Measurements from ENCODE around the gene MMEL1.
A peak's percentile ranks its signal among the peaks of the same experiment; 100 is the strongest.

MMEL1 gene

GRCh38 chr1:2543543-2544092, 89.2 kb downstream of the MMEL1 start:
- no peak overlapping the region for H2BK5ac ChIP-seq (ENCODE audit: low read depth, low read length, poor library complexity)
- H2AFZ ChIP-seq (ENCODE audit: insufficient read depth, low read length, poor library complexity) = no peak overlapping the region
- H3K9me3 ChIP-seq (ENCODE audit: insufficient read depth, low read depth, low read length) = no peaks in the 10 kb centered on the region
- no peak overlapping the region for H3K27ac ChIP-seq (ENCODE audit: low read depth, low read length)
- no peak overlapping the region for H3K14ac ChIP-seq (ENCODE audit: low read length)
- no peak overlapping the region for H4K8ac ChIP-seq (ENCODE audit: low read depth, low read length)
- no CpG with 5 or more reads among the region's 26 CpGs for WGBS (ENCODE audit: extremely low coverage, insufficient coverage, insufficient read length)
- no peak overlapping the region for H2AK5ac ChIP-seq (ENCODE audit: low read length)
- H3K36me3 ChIP-seq (ENCODE audit: control insufficient read depth in 1 of 2, insufficient read depth in 2 of 2, low read length in 2 of 2) = no peaks in the 10 kb centered on the region
- H3K4ac ChIP-seq (ENCODE audit: low read depth, low read length) = no peak overlapping the region
- H3K4me3 ChIP-seq (ENCODE audit: low read depth, low read length) = no peak overlapping the region
- DNase-seq = peak in 1 of 2 donors; percentile 28
- no peak overlapping the region for H3K23ac ChIP-seq (ENCODE audit: low read length)
- no peak overlapping the region for H4K12ac ChIP-seq (ENCODE audit: low read depth, low read length)
- peaks cover 13 to 21% of the 10 kb centered on the region in 2 experiments for H3K4me1 ChIP-seq (ENCODE audit: control insufficient read depth in 1 of 2, insufficient read depth in 2 of 2, low read length in 2 of 2)
- no peak overlapping the region for H3K4me2 ChIP-seq (ENCODE audit: low read length)
- peaks cover 4% of the 10 kb centered on the region for H3K27me3 ChIP-seq (ENCODE audit: insufficient read depth, low read length)
- no peak overlapping the region for H2BK120ac ChIP-seq (ENCODE audit: insufficient read depth, low read length, poor library complexity)
- peaks cover 8% of the 10 kb centered on the region for H3K79me1 ChIP-seq (ENCODE audit: low read length)
- H2BK12ac ChIP-seq (ENCODE audit: low read length) = no peak overlapping the region
- no peak overlapping the region for H4K91ac ChIP-seq (ENCODE audit: low read depth, low read length)
- no peaks in the 10 kb centered on the region for H3K79me2 ChIP-seq (ENCODE audit: control insufficient read depth, insufficient read depth, low read length, poor library complexity)
- H3K9ac ChIP-seq (ENCODE audit: low read length) = no peak overlapping the region
- no peak overlapping the region for H3K18ac ChIP-seq (ENCODE audit: low read length)

GRCh38 chr1:2542246-2542915, 90.4 kb downstream of the MMEL1 start:
- no peaks in the 10 kb centered on the region for H3K36me3 ChIP-seq (ENCODE audit: control insufficient read depth in 1 of 2, insufficient read depth in 2 of 2, low read length in 2 of 2)
- no peak overlapping the region for H3K23ac ChIP-seq (ENCODE audit: low read length)
- H3K79me2 ChIP-seq (ENCODE audit: control insufficient read depth, insufficient read depth, low read length, poor library complexity) = no peaks in the 10 kb centered on the region
- H3K4ac ChIP-seq (ENCODE audit: low read depth, low read length) = no peak overlapping the region
- WGBS (ENCODE audit: extremely low coverage, insufficient coverage, insufficient read length) = no CpG with 5 or more reads among the region's 11 CpGs
- H2BK120ac ChIP-seq (ENCODE audit: insufficient read depth, low read length, poor library complexity) = no peak overlapping the region
- peaks cover 13 to 17% of the 10 kb centered on the region in 2 experiments for H3K4me1 ChIP-seq (ENCODE audit: control insufficient read depth in 1 of 2, insufficient read depth in 2 of 2, low read length in 2 of 2)
- no peak overlapping the region for H3K4me3 ChIP-seq (ENCODE audit: low read depth, low read length)
- no peak overlapping the region for H3K27ac ChIP-seq (ENCODE audit: low read depth, low read length)
- H3K79me1 ChIP-seq (ENCODE audit: low read length) = peaks cover 8% of the 10 kb centered on the region
- H3K4me2 ChIP-seq (ENCODE audit: low read length) = no peak overlapping the region
- H2BK12ac ChIP-seq (ENCODE audit: low read length) = no peak overlapping the region
- no peak overlapping the region for H3K14ac ChIP-seq (ENCODE audit: low read length)
- no peaks in the 10 kb centered on the region for H3K9me3 ChIP-seq (ENCODE audit: insufficient read depth, low read depth, low read length)
- no peak overlapping the region for H4K8ac ChIP-seq (ENCODE audit: low read depth, low read length)
- H4K91ac ChIP-seq (ENCODE audit: low read depth, low read length) = no peak overlapping the region
- no peak overlapping the region for H2AK5ac ChIP-seq (ENCODE audit: low read length)
- DNase-seq = no peak
- H4K12ac ChIP-seq (ENCODE audit: low read depth, low read length) = no peak overlapping the region
- H3K18ac ChIP-seq (ENCODE audit: low read length) = no peak overlapping the region
- no peak overlapping the region for H3K9ac ChIP-seq (ENCODE audit: low read length)
- H2BK5ac ChIP-seq (ENCODE audit: low read depth, low read length, poor library complexity) = no peak overlapping the region
- H2AFZ ChIP-seq (ENCODE audit: insufficient read depth, low read length, poor library complexity) = no peak overlapping the region
- peaks cover 4% of the 10 kb centered on the region for H3K27me3 ChIP-seq (ENCODE audit: insufficient read depth, low read length)

- peaks cover 4% of the 10 kb centered on the region for H3K27me3 ChIP-seq (ENCODE audit: insufficient read depth, low read length)
- WGBS (ENCODE audit: extremely low coverage, insufficient coverage, insufficient read length) = no CpG with 5 or more reads among the region's 25 CpGs
Observed at GRCh38 chr1:2541619-2542245, 91.1 kb downstream of the MMEL1 start.

GRCh38 chr1:2540816-2541492, 91.9 kb downstream of the MMEL1 start:
- Histone ChIP-seq H3K79me2 (ENCODE audit: control insufficient read depth, insufficient read depth, low read length, poor library complexity) (no peaks in the 10 kb centered on the region), H3K4me1 (ENCODE audit: control insufficient read depth in 1 of 2, insufficient read depth in 2 of 2, low read length in 2 of 2) (peaks cover 2 to 6% of the 10 kb centered on the region in 2 experiments), H2BK120ac (ENCODE audit: insufficient read depth, low read length, poor library complexity) (no peak overlapping the region), H3K4ac (ENCODE audit: low read depth, low read length) (no peak overlapping the region), H3K14ac (ENCODE audit: low read length) (no peak overlapping the region), H3K27ac (ENCODE audit: low read depth, low read length) (no peak overlapping the region), H3K9me3 (ENCODE audit: insufficient read depth, low read depth, low read length) (no peaks in the 10 kb centered on the region), H2AK5ac (ENCODE audit: low read length) (no peak overlapping the region), H3K18ac (ENCODE audit: low read length) (no peak overlapping the region), H4K91ac (ENCODE audit: low read depth, low read length) (no peak overlapping the region), H2BK12ac (ENCODE audit: low read length) (no peak overlapping the region), H3K36me3 (ENCODE audit: control insufficient read depth in 1 of 2, insufficient read depth in 2 of 2, low read length in 2 of 2) (no peaks in the 10 kb centered on the region), H3K27me3 (ENCODE audit: insufficient read depth, low read length) (peaks cover 4% of the 10 kb centered on the region), H3K4me3 (ENCODE audit: low read depth, low read length) (no peak overlapping the region), H3K79me1 (ENCODE audit: low read length) (peaks cover 2% of the 10 kb centered on the region), H3K9ac (ENCODE audit: low read length) (no peak overlapping the region), H3K4me2 (ENCODE audit: low read length) (no peak overlapping the region), H4K8ac (ENCODE audit: low read depth, low read length) (no peak overlapping the region), H3K23ac (ENCODE audit: low read length) (no peak overlapping the region), H2AFZ (ENCODE audit: insufficient read depth, low read length, poor library complexity) (no peak overlapping the region), H4K12ac (ENCODE audit: low read depth, low read length) (no peak overlapping the region), H2BK5ac (ENCODE audit: low read depth, low read length, poor library complexity) (no peak overlapping the region)
- DNase-seq = no peak
- WGBS (ENCODE audit: extremely low coverage, insufficient coverage, insufficient read length) = no CpG with 5 or more reads among the region's 39 CpGs

More at GRCh38 chr1:2541619-2542245, 91.1 kb downstream of the MMEL1 start:
- Histone ChIP-seq H3K4ac (ENCODE audit: low read depth, low read length) (no peak overlapping the region), H3K23ac (ENCODE audit: low read length) (no peak overlapping the region), H2AK5ac (ENCODE audit: low read length) (no peak overlapping the region), H3K4me2 (ENCODE audit: low read length) (no peak overlapping the region), H3K18ac (ENCODE audit: low read length) (no peak overlapping the region), H3K4me3 (ENCODE audit: low read depth, low read length) (no peak overlapping the region), H2AFZ (ENCODE audit: insufficient read depth, low read length, poor library complexity) (no peak overlapping the region), H3K79me1 (ENCODE audit: low read length) (peaks cover 7% of the 10 kb centered on the region), H3K27ac (ENCODE audit: low read depth, low read length) (no peak overlapping the region), H3K14ac (ENCODE audit: low read length) (no peak overlapping the region), H3K4me1 (ENCODE audit: control insufficient read depth in 1 of 2, insufficient read depth in 2 of 2, low read length in 2 of 2) (peaks cover 6 to 11% of the 10 kb centered on the region in 2 experiments), H3K79me2 (ENCODE audit: control insufficient read depth, insufficient read depth, low read length, poor library complexity) (no peaks in the 10 kb centered on the region), H3K36me3 (ENCODE audit: control insufficient read depth in 1 of 2, insufficient read depth in 2 of 2, low read length in 2 of 2) (no peaks in the 10 kb centered on the region), H4K91ac (ENCODE audit: low read depth, low read length) (no peak overlapping the region), H2BK12ac (ENCODE audit: low read length) (no peak overlapping the region), H3K9me3 (ENCODE audit: insufficient read depth, low read depth, low read length) (no peaks in the 10 kb centered on the region), H2BK120ac (ENCODE audit: insufficient read depth, low read length, poor library complexity) (no peak overlapping the region), H2BK5ac (ENCODE audit: low read depth, low read length, poor library complexity) (no peak overlapping the region), H4K8ac (ENCODE audit: low read depth, low read length) (no peak overlapping the region), H3K9ac (ENCODE audit: low read length) (no peak overlapping the region), H4K12ac (ENCODE audit: low read depth, low read length) (no peak overlapping the region)
- DNase-seq = peak in 1 of 2 donors; percentile 44
